HepG2 (cell line): Measurements from ENCODE around the gene NAPB. TPM values are rescaled to one million over a fixed set of nuclear protein-coding genes. Genes with fewer than 3 reads are reported as not detected.

ENCODE experiments used
- ATAC-seq: fragments of 200-7000 bp; cut with Tn5 transposase; 3 replicates; pipeline ENCODE4 v1.9.1; 2020; ENCODE audit warnings: mild to moderate bottlenecking, moderate library complexity
- BruUV-seq: library from RNA; stranded (reverse); fragments of 400-500 nt; replicated peaks from 2 replicates; lab custom pipeline; 2021; lab: Mats Ljungman, UMichigan
- CTCF ChIA-PET: fragments of 300-600 bp; formaldehyde crosslinking; extraction: SDS; loops from one replicate; lab custom pipeline; 2021; ENCODE audit warnings: low total read pairs, inconsistent platforms, low intra/inter-chr PET ratio; lab: Yijun Ruan, JAX
- POLR2A ChIA-PET: fragments of 350-600 bp; sonication (Branson Sonifier 250); formaldehyde crosslinking; loops from one replicate; lab custom pipeline; 2020; ENCODE audit warnings: antibody characterized with exemption, inconsistent platforms; lab: Yijun Ruan, JAX
- DNase-seq: peaks from one replicate; pipeline ENCODE4 v3.0.0-alpha.2; 2015; ENCODE audit warnings: low spot score
- FAIRE-seq: peaks from 3 replicates; lab custom pipeline; 2011; peaks lifted over from hg19 to GRCh38; lab: Jason Lieb, UNC
- H2AFZ ChIP-seq: one replicate; pipeline ENCODE4 v1.6.1; 2011; ENCODE audit warnings: low read length, inconsistent platforms
- H3K27ac ChIP-seq: fragments of 300-600 bp; 3 replicates; pipeline ENCODE4 v1.8.0; 2011; ENCODE audit warnings: mixed run types, mild to moderate bottlenecking, mixed read lengths, low read length, inconsistent platforms; ENCODE audit not compliant: insufficient read depth; ENCODE audit errors: extremely low read length
- H3K27me3 ChIP-seq, 2 experiments: fragments of 200-600 bp in 1 of 2; 2 replicates in 1 of 2; 3 replicates in 1 of 2; pipeline versions ENCODE4 v1.6.0 to v1.8.0; 2011; ENCODE audit warnings: low read length in 2 of 2, mild to moderate bottlenecking in 2 of 2, moderate library complexity in 2 of 2, inconsistent platforms in 1 of 2; ENCODE audit not compliant: insufficient read depth in 2 of 2, control insufficient read depth in 1 of 2
- H3K36me3 ChIP-seq, 2 experiments: fragments of 200-600 bp in 1 of 2; replicated peaks in 1 of 2; 2 replicates in 1 of 2; 3 replicates in 1 of 2; pipeline versions ENCODE4 v1.5.1 to v1.8.0; 2011; ENCODE audit warnings: low read length in 2 of 2, inconsistent platforms in 1 of 2; ENCODE audit not compliant: insufficient read depth in 2 of 2, control insufficient read depth in 1 of 2
- H3K4me1 ChIP-seq: 2 replicates; pipeline ENCODE4 v1.5.1; 2012; ENCODE audit warnings: low read length, inconsistent platforms; ENCODE audit not compliant: insufficient read depth
- H3K4me2 ChIP-seq: 2 replicates; pipeline ENCODE4 v1.6.0; 2011; ENCODE audit warnings: low read depth, low read length, inconsistent platforms
- H3K4me3 ChIP-seq, 3 experiments: fragments of 200-600 bp in 1 of 3; sonication (generic), shearing (Covaris generic) in 1 of 3; replicated peaks in 1 of 3; 2 replicates each; pipeline ENCODE4 v1.5.1; 2011 to 2016; ENCODE audit warnings: low read length in 3 of 3, inconsistent platforms in 2 of 3, low read depth in 2 of 3, mild to moderate bottlenecking in 2 of 3, control low read depth in 1 of 3, mixed read lengths in 1 of 3; ENCODE audit not compliant: insufficient read depth in 1 of 3
- H3K79me2 ChIP-seq: one replicate; pipeline ENCODE4 v1.6.1; 2011; ENCODE audit warnings: low read length, inconsistent platforms; ENCODE audit not compliant: insufficient read depth
- H3K9ac ChIP-seq: 2 replicates; pipeline ENCODE4 v1.6.0; 2011; ENCODE audit warnings: mild to moderate bottlenecking, low read depth, low read length, inconsistent platforms; ENCODE audit not compliant: insufficient read depth
- H3K9me3 ChIP-seq: 2 replicates; pipeline ENCODE4 v1.5.1; 2012; ENCODE audit warnings: mild to moderate bottlenecking, low read length
- H4K20me1 ChIP-seq: 2 replicates; pipeline ENCODE4 v1.6.0; 2011; ENCODE audit warnings: inconsistent platforms, mild to moderate bottlenecking, low read length, moderate library complexity; ENCODE audit not compliant: insufficient read depth
- CBX5 ChIP-seq: sonication (generic); formaldehyde crosslinking; IDR thresholded peaks from 2 replicates; pipeline ENCODE4 v1.4.0; 2020; ENCODE audit warnings: missing genetic modification reagents, borderline replicate concordance
- ZBTB3 ChIP-seq: sonication (generic); formaldehyde crosslinking; IDR thresholded peaks from 2 replicates; pipeline ENCODE4 v1.4.0; 2020; ENCODE audit warnings: low read depth, mild to moderate bottlenecking, moderate library complexity, missing genetic modification reagents, borderline replicate concordance
- ZNF335 ChIP-seq: sonication (generic); formaldehyde crosslinking; IDR thresholded peaks from 2 replicates; pipeline ENCODE4 v1.4.0; 2020; ENCODE audit warnings: missing genetic modification reagents
- WGBS: methylation state at CpG from one replicate; pipeline ENCODE4 v1.1.6; 2017; ENCODE audit warnings: low lambda C conversion rate; 5-methylcytosine and 5-hydroxymethylcytosine counted together
- in situ Hi-C: cut with HindIII; loops from 2 replicates; pipeline ENCODE4 v1.10.0; 2017; ENCODE audit warnings: low pct_unique_long_range_greater_than_20kb; ENCODE audit not compliant: extremely low pct_ligation_motif_present
- intact Hi-C: fragments of 100-400 bp; cut with micrococcal nuclease; formaldehyde crosslinking; loops from one replicate; pipeline ENCODE4 v1.10.0; 2022; ENCODE audit not compliant: unreplicated experiment
- polyA plus RNA-seq, 8 experiments: library from polyadenylated mRNA; depleted of rRNA in 3 of 8; stranded (reverse) in 7 of 8; unstranded in 1 of 8; fragments of >200 nt; fragmentation: Illumina TruSeq in 4 of 8; extraction: Trizol in 4 of 8; gene quantifications; 2 replicates each; pipeline versions ENCODE4 v1.2.1 to v1.2.3, GENCODE V29; 2011 to 2016; ENCODE audit warnings: low read depth in 4 of 8, missing spikeins in 1 of 8, mixed read lengths in 1 of 8; ENCODE audit not compliant: insufficient read depth in 1 of 8
- total RNA-seq, 5 experiments: library from RNA; depleted of rRNA; stranded (reverse); fragments of >200 nt; fragmentation: Illumina TruSeq; extraction: Trizol; gene quantifications; 2 replicates each; pipeline ENCODE4 v1.2.3, GENCODE V29; 2016; ENCODE audit warnings: low read depth in 1 of 5
- TF ChIP-seq, protein P1 (sequence below): sonication (generic); formaldehyde crosslinking; IDR thresholded peaks from 2 replicates; pipeline ENCODE4 v1.4.0; 2020; ENCODE audit warnings: missing genetic modification reagents

Gene NAPB
- total and polyA plus RNA-seq, 2 of the 13 experiments (the other 11 are each of a cell fraction or from before 2014, with no cell fraction given) = 15.2 to 16.1 TPM

DNA sequence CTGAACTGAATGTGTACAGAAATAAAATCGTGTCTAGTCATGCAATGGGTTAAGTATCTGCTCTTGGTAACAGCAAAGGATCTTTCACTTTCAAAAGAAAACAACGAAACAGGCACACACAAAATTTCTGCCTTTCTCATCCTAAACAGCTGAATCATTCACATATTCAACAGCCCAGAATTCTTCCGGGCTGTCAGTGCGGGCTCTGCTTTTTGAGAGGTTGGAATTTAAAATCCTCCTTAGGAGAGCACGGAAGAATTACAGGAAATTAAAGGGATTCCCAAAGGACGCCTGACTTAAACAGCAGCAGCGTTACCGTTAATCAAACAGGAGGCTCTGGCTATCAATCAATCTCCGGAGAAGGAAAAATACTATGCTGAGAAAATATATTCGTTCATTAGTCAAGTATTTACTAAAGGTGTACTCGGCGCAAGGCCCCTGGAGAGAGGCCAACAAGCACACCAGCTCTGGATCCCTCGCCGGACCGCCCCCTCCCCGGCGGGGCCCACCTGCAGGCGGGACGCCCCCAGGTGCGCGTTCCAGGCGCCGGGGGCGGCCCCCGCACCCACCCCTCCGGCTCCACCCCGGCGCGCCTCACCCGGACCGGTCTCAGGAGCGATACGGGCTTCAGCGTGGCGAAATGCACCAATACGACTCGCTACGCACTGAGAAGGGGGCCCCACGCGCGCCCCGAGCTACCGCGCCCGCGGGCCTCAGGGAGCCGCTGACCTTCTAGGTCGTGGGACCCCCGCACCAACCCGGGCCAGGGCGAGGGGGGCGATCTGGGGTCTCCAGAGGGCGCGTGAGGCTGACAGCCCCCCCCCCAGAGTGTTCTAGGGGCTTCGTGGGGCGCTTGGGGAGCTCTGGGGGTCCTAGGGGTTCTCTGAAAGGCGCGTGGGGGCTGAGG, 1.0 kb downstream of the NAPB start (continued):
- TF ChIP-seq CBX5 (CRISPR knock-in tag) (no peak), ZBTB3 (CRISPR knock-in tag) (no peak)

GRCh38 chr20:23419657-23419994, 1.7 kb downstream of the NAPB start:
- CTCF ChIA-PET = no interaction called here
- H3K27me3 ChIP-seq = no peaks in the 10 kb centered on the region
- POLR2A ChIA-PET = interaction anchor here (1.3 to 5.0 kb wide), 9 partner anchors 17 to 217 kb away, joined by 3 to 56 read pairs (median 4); partner anchors contain the start of gene NXT1
- H2AFZ ChIP-seq = no peak overlapping the region
- peaks cover 10% of the 10 kb centered on the region; the same call in 1 of the 2 replicates for H4K20me1 ChIP-seq
- H3K4me3 ChIP-seq = peak overlapping the region; percentile 76 to 99 (median 93); a peak in 5 of 6 replicates
- peak overlapping the region; percentile 94 for H3K4me2 ChIP-seq
- FAIRE-seq (no peak), DNase-seq (no peak), ATAC-seq (no peak)
- H3K9ac ChIP-seq = peak overlapping the region; percentile 85
- H3K79me2 ChIP-seq = peaks cover 53% of the 10 kb centered on the region
- TF ChIP-seq, protein P1, sequence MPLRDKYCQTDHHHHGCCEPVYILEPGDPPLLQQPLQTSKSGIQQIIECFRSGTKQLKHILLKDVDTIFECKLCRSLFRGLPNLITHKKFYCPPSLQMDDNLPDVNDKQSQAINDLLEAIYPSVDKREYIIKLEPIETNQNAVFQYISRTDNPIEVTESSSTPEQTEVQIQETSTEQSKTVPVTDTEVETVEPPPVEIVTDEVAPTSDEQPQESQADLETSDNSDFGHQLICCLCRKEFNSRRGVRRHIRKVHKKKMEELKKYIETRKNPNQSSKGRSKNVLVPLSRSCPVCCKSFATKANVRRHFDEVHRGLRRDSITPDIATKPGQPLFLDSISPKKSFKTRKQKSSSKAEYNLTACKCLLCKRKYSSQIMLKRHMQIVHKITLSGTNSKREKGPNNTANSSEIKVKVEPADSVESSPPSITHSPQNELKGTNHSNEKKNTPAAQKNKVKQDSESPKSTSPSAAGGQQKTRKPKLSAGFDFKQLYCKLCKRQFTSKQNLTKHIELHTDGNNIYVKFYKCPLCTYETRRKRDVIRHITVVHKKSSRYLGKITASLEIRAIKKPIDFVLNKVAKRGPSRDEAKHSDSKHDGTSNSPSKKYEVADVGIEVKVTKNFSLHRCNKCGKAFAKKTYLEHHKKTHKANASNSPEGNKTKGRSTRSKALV (CRISPR knock-in tag) = 0 out of 2 replicates have a peak, but pooled peaks have one; percentile 11
- no peak for TF ChIP-seq ZNF335 (CRISPR knock-in tag)
- no peaks in the 10 kb centered on the region for H3K36me3 ChIP-seq
- intact Hi-C loops (no loop called here), in situ Hi-C loops (no loop called here)
- WGBS = 66% methylated on average over 5 of the region's 5 CpGs
- peaks cover 65% of the 10 kb centered on the region for H3K4me1 ChIP-seq
- BruUV-seq = no TSS peak
- no peaks in the 10 kb centered on the region for H3K9me3 ChIP-seq
- H3K27ac ChIP-seq = peak overlapping the region; percentile 66
